ENCODE data around the gene MAGEB3. TPM values are rescaled to one million over a fixed set of nuclear protein-coding genes. Genes with fewer than 3 reads are reported as not detected.

MAGEB3 gene
- not detected in 2 replicates for total RNA-seq

GRCh38 chrX:30230395-30230794 is at the start of gene MAGEB3:
Gene MAGEB3, plus strand, starts transcription at chrX:30230657. Its CDS starts 5,268 bp downstream, at chrX:30235925.

GRCh38 chrX:30215357-30215843 is 15.1 kb upstream of the MAGEB3 start, which contains the start of gene MAGEB2:
Gene MAGEB2, plus strand, starts transcription at chrX:30215563. Its CDS starts 3,018 bp downstream, at chrX:30218581.

GRCh38 chrX:30241724-30242415 is 11.4 kb downstream of the MAGEB3 start, which contains the start of gene MAGEB4:
Gene MAGEB4, plus strand, starts transcription at chrX:30242000. Its CDS starts 136 bp downstream, at chrX:30242136.

GRCh38 chrX:30246769-30247489 is 16.5 kb downstream of the MAGEB3 start, which contains the start of gene MAGEB1:
Gene MAGEB1, plus strand, starts transcription at chrX:30247146. Its CDS starts 3,348 bp downstream, at chrX:30250494.

Other genes with a start within 250 kb of the MAGEB3 start
- not detected in 2 replicates for gene MAGEB2, start 15.1 kb upstream of the MAGEB3 start, total RNA-seq
- gene MAGEB4, start 11.3 kb downstream of the MAGEB3 start, total RNA-seq: not detected in 2 replicates
- gene MAGEB1, start 16.5 kb downstream of the MAGEB3 start, total RNA-seq: not detected in 2 replicates
- not detected in 2 replicates for gene NR0B1, start 78.7 kb downstream of the MAGEB3 start, total RNA-seq